Nephron progenitor cell (in vitro differentiated cells): ENCODE results near the gene ZNF280C.
"Not testable (repeated sequence)": the region's sequence is repeated elsewhere in the genome, so short reads cannot be mapped to it uniquely, and the experiment has no call there.

Experiments
- DNase-seq: peaks from one replicate; pipeline ENCODE4 v3.0.0; 2021
- H3K27ac Mint-ChIP-seq: 2 replicates; pipeline ENCODE4 v1.8.0; 2021; ENCODE audit warnings: mild to moderate bottlenecking, moderate library complexity, mixed read lengths
- H3K27me3 Mint-ChIP-seq: 2 replicates; pipeline ENCODE4 v1.8.0; 2021; ENCODE audit warnings: mild to moderate bottlenecking, low read depth, mixed read lengths; ENCODE audit not compliant: poor library complexity
- H3K36me3 Mint-ChIP-seq: 2 replicates; pipeline ENCODE4 v1.8.0; 2021; ENCODE audit warnings: low read depth, mixed read lengths
- H3K4me1 Mint-ChIP-seq: 2 replicates; pipeline ENCODE4 v1.8.0; 2021; ENCODE audit warnings: mixed read lengths
- H3K4me3 Mint-ChIP-seq: 2 replicates; pipeline ENCODE4 v1.8.0; 2021; ENCODE audit warnings: mild to moderate bottlenecking, moderate library complexity, mixed read lengths
- H3K9me3 Mint-ChIP-seq: 2 replicates; pipeline ENCODE4 v1.8.0; 2021; ENCODE audit warnings: mild to moderate bottlenecking, moderate library complexity, mixed read lengths
- CTCF ChIP-seq: fragments of 200-600 bp; sonication (generic); IDR thresholded peaks from 2 replicates; pipeline ENCODE4 v1.5.0; 2021; ENCODE audit warnings: antibody characterized with exemption

The ZNF280C gene

GRCh38 chrX:130251671-130252070, 17.0 kb downstream of the ZNF280C start:
- Mint-ChIP-seq H3K27me3 (no peaks in the 10 kb centered on the region), H3K4me3 (no peak overlapping the region), H3K9me3 (peaks cover 77% of the 10 kb centered on the region), H3K4me1 (peaks cover 14% of the 10 kb centered on the region), H3K27ac (no peak overlapping the region), H3K36me3 (peaks cover 84% of the 10 kb centered on the region)
- TF ChIP-seq CTCF = no peak
- DNase-seq = no peak

- Mint-ChIP-seq H3K4me1 (peaks cover 14% of the 10 kb centered on the region), H3K9me3 (peaks cover 50% of the 10 kb centered on the region), H3K27ac (peak overlapping the region; percentile 80), H3K27me3 (no peaks in the 10 kb centered on the region), H3K36me3 (peaks cover 77% of the 10 kb centered on the region), H3K4me3 (no peak overlapping the region)
- TF ChIP-seq CTCF = no peak
- no peak for DNase-seq
Measured at GRCh38 chrX:130247996-130248395, 20.7 kb downstream of the ZNF280C start.

- TF ChIP-seq CTCF = no peak
- Mint-ChIP-seq H3K27ac (no peak overlapping the region), H3K27me3 (no peaks in the 10 kb centered on the region)
Measured at GRCh38 chrX:130246084-130246483, 22.6 kb downstream of the ZNF280C start.

GRCh38 chrX:130245441-130245840, 23.3 kb downstream of the ZNF280C start:
- Mint-ChIP-seq H3K4me3 (no peak overlapping the region), H3K36me3 (peaks cover 59% of the 10 kb centered on the region), H3K9me3 (peaks cover 37% of the 10 kb centered on the region), H3K4me1 (peaks cover 9% of the 10 kb centered on the region), H3K27me3 (no peaks in the 10 kb centered on the region), H3K27ac (no peak overlapping the region)
- no peak for DNase-seq
- no peak for TF ChIP-seq CTCF

More at GRCh38 chrX:130246084-130246483, 22.6 kb downstream of the ZNF280C start:
- peaks cover 40% of the 10 kb centered on the region for H3K9me3 Mint-ChIP-seq
- DNase-seq = no peak
- H3K4me3 Mint-ChIP-seq = no peak overlapping the region
- peaks cover 10% of the 10 kb centered on the region for H3K4me1 Mint-ChIP-seq
- peaks cover 63% of the 10 kb centered on the region for H3K36me3 Mint-ChIP-seq

GRCh38 chrX:130231184-130231583, 37.5 kb downstream of the ZNF280C start:
- Mint-ChIP-seq H3K9me3 (peaks cover 11% of the 10 kb centered on the region), H3K36me3 (peaks cover 61% of the 10 kb centered on the region)
- H3K27me3 Mint-ChIP-seq, H3K4me1 Mint-ChIP-seq, DNase-seq, H3K27ac Mint-ChIP-seq, H3K4me3 Mint-ChIP-seq: not testable (repeated sequence)

GRCh38 chrX:130228871-130229270, 39.8 kb downstream of the ZNF280C start:
- no peak overlapping the region for H3K4me3 Mint-ChIP-seq
- H3K27ac Mint-ChIP-seq = no peak overlapping the region
- H3K36me3 Mint-ChIP-seq = peaks cover 53% of the 10 kb centered on the region
- H3K4me1 Mint-ChIP-seq = no peaks in the 10 kb centered on the region
- H3K9me3 Mint-ChIP-seq = peaks cover 11% of the 10 kb centered on the region
- peaks cover 4% of the 10 kb centered on the region for H3K27me3 Mint-ChIP-seq
- DNase-seq = no peak
- no peak for TF ChIP-seq CTCF
